Sigmoid colon (tissue), 7 donors: ENCODE data around the gene NADSYN1. TPM values are rescaled to one million over a fixed set of nuclear protein-coding genes. Genes with fewer than 3 reads are reported as not detected.
"Not testable (repeated sequence)": the region's sequence is repeated elsewhere in the genome, so short reads cannot be mapped to it uniquely, and the experiment has no call there.

ENCODE experiments used
- DNase-seq: peaks from one replicate; pipeline ENCODE4 v3.0.0-alpha.2; 2019
- H3K27ac ChIP-seq, 4 donors: fragments of 200-600 bp; sonication (generic); one replicate each; pipeline ENCODE4 v1.5.1; 2016 to 2019; ENCODE audit warnings: mild to moderate bottlenecking in 1 of 4
- H3K27me3 ChIP-seq, 3 donors: fragments of 200-600 bp; sonication (generic); one replicate each; pipeline ENCODE4 v1.5.1; 2019; ENCODE audit warnings: mild to moderate bottlenecking in 1 of 3
- H3K36me3 ChIP-seq, 4 donors: fragments of 200-600 bp; sonication (generic); one replicate each; pipeline ENCODE4 v1.5.1; 2016 to 2019
- H3K4me1 ChIP-seq, 4 donors: fragments of 200-600 bp; sonication (generic); one replicate each; pipeline ENCODE4 v1.5.1; 2017 to 2019
- H3K4me3 ChIP-seq, 4 donors: fragments of 200-600 bp; sonication (generic); one replicate each; pipeline ENCODE4 v1.5.1; 2017 to 2019; ENCODE audit warnings: mild to moderate bottlenecking in 2 of 4, moderate library complexity in 1 of 4
- H3K9me3 ChIP-seq, 4 donors: fragments of 200-600 bp in 3 of 4; sonication (generic) in 3 of 4; one replicate each; pipeline versions ENCODE4 v1.5.1 to v1.6.1; 2013 to 2019
- EP300 ChIP-seq, 4 donors: sonication (generic); formaldehyde crosslinking; IDR thresholded peaks; one replicate each; pipeline ENCODE4 v1.6.1; 2017; ENCODE audit warnings: antibody characterized with exemption in 4 of 4
- POLR2A ChIP-seq, 2 donors: fragments of 450-650 bp; IDR thresholded peaks; one replicate each; pipeline ENCODE4 v1.6.1; 2016; ENCODE audit warnings: antibody characterized with exemption in 2 of 2, mild to moderate bottlenecking in 2 of 2, moderate library complexity in 2 of 2
- POLR2AphosphoS5 ChIP-seq, 4 donors: sonication (generic); formaldehyde crosslinking; IDR thresholded peaks; one replicate each; pipeline ENCODE4 v1.6.1; 2017; ENCODE audit warnings: antibody characterized with exemption in 4 of 4
- WGBS, 2 donors: extraction: QIAGEN DNeasy Blood & Tissue Kit; methylation state at CpG; one replicate each; pipeline ENCODE4 v1.1.7; 2013; 5-methylcytosine and 5-hydroxymethylcytosine counted together
- intact Hi-C: fragments of 100-400 bp; cut with DNase I; formaldehyde crosslinking; loops from one replicate; pipeline ENCODE4 v1.15.1; 2023
- polyA plus RNA-seq, 3 donors: library from polyadenylated mRNA; stranded (reverse); fragments of 200-250 nt; gene quantifications; one replicate each; pipeline ENCODE4 v1.2.3, GENCODE V29; 2013
- total RNA-seq, 4 donors: library from RNA; depleted of rRNA; stranded (reverse); fragments of >200 nt; gene quantifications; one replicate each; pipeline ENCODE4 v1.1.0, GENCODE V29; 2016
- TF ChIP-seq, protein P1 (sequence below), 4 experiments: fragments of 450-650 bp in 3 of 4; fragments of 200-600 bp in 1 of 4; IDR thresholded peaks; one replicate each; pipeline ENCODE4 v1.5.1; 2016 to 2019; ENCODE audit warnings: antibody characterized with exemption in 4 of 4, mild to moderate bottlenecking in 3 of 4, moderate library complexity in 2 of 4
- donor health status: healthy with polysubstance abuse.
- donor health status: Bipolar disorder and iron deficiency.
- donor health status: healthy.

NADSYN1 gene
- total and polyA plus RNA-seq, 7 donors: 24.6 to 136 (median 42.5) TPM

DNA sequence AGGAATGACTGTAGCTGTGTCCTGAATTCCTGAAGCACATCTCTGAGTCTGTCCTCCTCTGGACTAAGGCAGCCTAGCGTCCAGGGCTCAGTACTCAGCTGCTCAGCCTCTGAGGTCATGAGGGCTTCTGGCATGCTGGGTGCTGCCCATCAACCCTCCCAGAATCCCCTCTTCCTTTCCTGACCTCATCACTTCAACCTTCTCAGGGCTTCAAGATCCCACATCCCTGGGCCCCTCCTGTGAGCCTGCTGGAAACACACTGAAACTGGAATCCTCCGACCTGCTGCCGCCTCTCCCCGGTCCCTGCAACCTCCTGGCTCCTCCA is 85.6 kb downstream of the NADSYN1 start:
- DNase-seq: no peak
- 87 to 92% methylated on average over 4 of the region's 4 CpGs for WGBS, 2 donors
- intact Hi-C loops: no loop called here
- H3K27me3 ChIP-seq: no peaks in the 10 kb centered on the region
- no peaks in the 10 kb centered on the region for H3K9me3 ChIP-seq
- no peak for TF ChIP-seq EP300 (IDR thresholded peaks at IDR 0.05)
- no peak for TF ChIP-seq POLR2AphosphoS5 (IDR thresholded peaks at IDR 0.05)
- TF ChIP-seq POLR2A (IDR thresholded peaks at IDR 0.05): no peak
- TF ChIP-seq, protein P1, sequence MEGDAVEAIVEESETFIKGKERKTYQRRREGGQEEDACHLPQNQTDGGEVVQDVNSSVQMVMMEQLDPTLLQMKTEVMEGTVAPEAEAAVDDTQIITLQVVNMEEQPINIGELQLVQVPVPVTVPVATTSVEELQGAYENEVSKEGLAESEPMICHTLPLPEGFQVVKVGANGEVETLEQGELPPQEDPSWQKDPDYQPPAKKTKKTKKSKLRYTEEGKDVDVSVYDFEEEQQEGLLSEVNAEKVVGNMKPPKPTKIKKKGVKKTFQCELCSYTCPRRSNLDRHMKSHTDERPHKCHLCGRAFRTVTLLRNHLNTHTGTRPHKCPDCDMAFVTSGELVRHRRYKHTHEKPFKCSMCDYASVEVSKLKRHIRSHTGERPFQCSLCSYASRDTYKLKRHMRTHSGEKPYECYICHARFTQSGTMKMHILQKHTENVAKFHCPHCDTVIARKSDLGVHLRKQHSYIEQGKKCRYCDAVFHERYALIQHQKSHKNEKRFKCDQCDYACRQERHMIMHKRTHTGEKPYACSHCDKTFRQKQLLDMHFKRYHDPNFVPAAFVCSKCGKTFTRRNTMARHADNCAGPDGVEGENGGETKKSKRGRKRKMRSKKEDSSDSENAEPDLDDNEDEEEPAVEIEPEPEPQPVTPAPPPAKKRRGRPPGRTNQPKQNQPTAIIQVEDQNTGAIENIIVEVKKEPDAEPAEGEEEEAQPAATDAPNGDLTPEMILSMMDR (IDR thresholded peaks at IDR 0.05): no peak
- H3K4me3 ChIP-seq: no peak overlapping the region
- H3K27ac ChIP-seq: no peak overlapping the region
- no peaks in the 10 kb centered on the region for H3K4me1 ChIP-seq
- no peaks in the 10 kb centered on the region for H3K36me3 ChIP-seq

DNA sequence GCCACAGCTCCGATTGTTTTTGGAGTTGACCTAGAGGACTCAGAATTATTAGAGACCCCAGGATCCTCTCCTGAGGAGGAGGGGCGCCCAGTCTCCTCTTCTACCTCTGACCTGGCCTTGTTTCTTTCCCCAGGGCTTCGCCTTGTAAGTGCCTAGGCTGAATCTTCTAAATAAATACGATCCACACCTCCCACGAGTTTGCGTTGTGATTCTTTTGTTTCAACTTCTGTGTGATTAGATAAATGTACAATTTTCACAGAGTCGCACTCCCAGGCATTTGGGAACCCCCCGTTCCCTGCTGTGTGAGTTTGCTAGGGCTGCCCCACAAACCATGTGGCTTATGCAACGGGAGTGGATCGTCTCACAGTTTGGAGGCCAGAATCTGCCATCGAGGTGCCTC is 86.0 kb downstream of the NADSYN1 start:
- WGBS, 2 donors: 90 to 93% methylated on average over 11 of the region's 11 CpGs
- DNase-seq: no peak
- H3K27ac ChIP-seq: no peak overlapping the region
- intact Hi-C loops: no loop called here
- no peak for TF ChIP-seq POLR2AphosphoS5 (IDR thresholded peaks at IDR 0.05)
- TF ChIP-seq, protein P1 (IDR thresholded peaks at IDR 0.05): no peak
- no peak for TF ChIP-seq EP300 (IDR thresholded peaks at IDR 0.05)
- no peak for TF ChIP-seq POLR2A (IDR thresholded peaks at IDR 0.05)
- no peaks in the 10 kb centered on the region for H3K36me3 ChIP-seq
- no peak overlapping the region for H3K4me3 ChIP-seq
- no peaks in the 10 kb centered on the region for H3K4me1 ChIP-seq
- no peaks in the 10 kb centered on the region for H3K27me3 ChIP-seq
- H3K9me3 ChIP-seq: no peaks in the 10 kb centered on the region

DNA sequence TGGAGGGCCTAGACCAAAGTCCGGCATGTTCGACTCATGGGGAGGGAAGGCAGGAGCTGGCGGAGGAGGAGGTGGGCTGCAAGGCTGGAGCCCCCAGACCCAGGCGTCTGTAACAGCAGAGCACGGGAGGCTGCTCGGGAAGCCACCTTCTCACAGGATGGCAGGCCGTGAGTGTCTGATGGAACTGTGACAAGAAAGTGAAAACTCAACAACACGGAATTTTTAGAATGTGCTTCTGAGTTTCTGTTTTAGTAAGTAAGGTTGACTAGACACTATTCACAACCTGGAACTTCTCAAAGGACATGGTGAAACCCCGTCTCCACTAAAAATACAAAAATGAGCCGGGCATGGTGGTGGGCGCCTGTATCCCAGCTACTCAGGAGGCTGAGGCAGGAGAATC is 87.0 kb downstream of the NADSYN1 start:
- H3K27ac ChIP-seq, intact Hi-C loops, H3K4me1 ChIP-seq, H3K4me3 ChIP-seq, DNase-seq, H3K27me3 ChIP-seq, H3K9me3 ChIP-seq, H3K36me3 ChIP-seq: not testable (repeated sequence)
- 91 to 93% methylated on average over 11 of the region's 11 CpGs for WGBS, 2 donors

DNA sequence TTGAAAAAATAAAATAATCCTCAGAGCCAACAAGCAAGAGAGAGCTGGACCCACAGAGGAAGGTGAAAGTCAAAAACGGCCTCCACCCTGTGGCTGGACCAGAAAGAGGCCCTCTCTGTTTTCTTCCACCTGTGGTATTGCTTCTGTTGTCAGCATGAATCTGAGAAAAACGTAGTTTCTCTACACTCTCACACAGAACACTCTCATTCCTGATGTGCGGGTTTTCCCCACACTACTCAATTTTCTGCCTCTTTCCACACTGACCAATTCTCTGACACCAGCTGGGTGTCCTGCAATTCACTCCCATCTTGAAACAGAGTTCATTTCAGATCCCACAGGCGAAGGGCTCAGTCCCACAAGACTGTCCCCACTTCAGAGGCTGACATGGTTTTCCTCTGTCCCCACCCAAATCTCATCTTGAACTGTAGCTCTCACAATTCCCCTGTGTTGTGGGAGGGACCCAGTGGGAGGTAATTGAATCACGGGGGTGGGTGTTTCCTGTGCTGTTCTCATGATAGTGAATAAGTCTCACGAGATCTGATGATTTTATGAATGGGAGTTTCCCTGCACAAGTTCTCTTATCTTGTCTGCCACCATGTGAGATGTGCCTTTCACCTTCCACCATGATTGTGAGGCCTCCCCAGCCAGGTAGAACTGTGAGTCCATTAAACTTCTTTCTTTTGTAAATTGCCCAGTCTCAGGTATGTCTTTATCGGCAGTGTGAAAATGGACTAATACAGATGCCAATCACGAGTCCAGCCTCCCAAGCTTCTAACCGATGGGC is 87.7 kb downstream of the NADSYN1 start:
- H3K27ac ChIP-seq, H3K36me3 ChIP-seq, DNase-seq, H3K9me3 ChIP-seq, H3K27me3 ChIP-seq, intact Hi-C loops, H3K4me1 ChIP-seq, H3K4me3 ChIP-seq: not testable (repeated sequence)
- WGBS, 2 donors: 85 to 91% methylated on average over 9 of the region's 9 CpGs

DNA sequence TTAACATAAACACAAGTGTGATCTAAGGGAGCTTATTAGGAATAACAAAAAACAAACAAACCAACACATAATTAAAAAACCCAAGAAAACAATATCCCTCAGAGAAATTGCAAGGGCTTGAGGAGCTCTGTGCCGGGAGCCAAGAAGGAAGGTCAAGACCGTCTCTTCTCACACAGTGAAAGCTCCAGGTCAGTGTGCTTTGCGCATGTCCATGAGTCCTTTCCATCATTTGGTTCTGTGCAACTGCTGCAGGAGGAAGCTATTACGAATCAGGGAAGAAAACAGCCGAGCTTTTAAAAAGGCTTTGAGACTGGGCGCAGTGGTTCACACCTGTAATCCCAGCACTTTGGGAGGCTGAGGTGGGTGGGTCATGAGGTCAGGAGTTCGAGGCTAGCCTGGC is 89.4 kb downstream of the NADSYN1 start:
- 89 to 92% methylated on average over 7 of the region's 7 CpGs for WGBS, 2 donors
- Histone ChIP-seq H3K27me3 (peaks cover 0 to 10% (median 0%) of the 10 kb centered on the region in 3 donors), H3K9me3 (no peaks in the 10 kb centered on the region), H3K27ac (no peak overlapping the region), H3K4me1 (no peaks in the 10 kb centered on the region), H3K4me3 (no peak overlapping the region), H3K36me3 (no peaks in the 10 kb centered on the region)
- intact Hi-C loops: no loop called here
- no peak for DNase-seq
- TF ChIP-seq, protein P1 (IDR thresholded peaks at IDR 0.05): no peak
- TF ChIP-seq POLR2A (IDR thresholded peaks at IDR 0.05): no peak
